ENCODE data around the gene COPS8. TPM values are rescaled to one million over a fixed set of nuclear protein-coding genes. Genes with fewer than 3 reads are reported as not detected.

The COPS8 gene
- total RNA-seq, 1 donor: 123 TPM

DNA sequence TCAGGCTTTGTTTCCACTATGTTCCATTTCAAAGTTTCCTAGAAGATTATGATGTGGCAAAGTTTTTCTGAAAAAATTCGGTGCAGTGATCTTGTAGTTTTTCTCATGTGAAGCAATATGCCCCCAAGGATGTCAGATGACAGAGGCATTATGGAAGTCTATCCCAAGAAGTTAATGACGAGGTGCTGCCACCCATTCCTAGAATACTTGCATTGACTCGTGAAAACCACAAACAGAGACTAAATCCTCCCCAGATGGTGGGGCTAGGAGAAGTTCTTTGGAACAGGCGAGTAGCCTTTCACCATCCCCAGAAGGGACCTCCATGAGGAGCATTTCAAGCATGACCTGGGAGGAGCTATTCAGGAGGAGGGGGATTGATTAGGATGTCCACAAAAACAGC lies 40.2 kb upstream of the COPS8 start:
- DNase-seq (ENCODE audit: low read depth): no peak
- TF ChIP-seq, protein P1, sequence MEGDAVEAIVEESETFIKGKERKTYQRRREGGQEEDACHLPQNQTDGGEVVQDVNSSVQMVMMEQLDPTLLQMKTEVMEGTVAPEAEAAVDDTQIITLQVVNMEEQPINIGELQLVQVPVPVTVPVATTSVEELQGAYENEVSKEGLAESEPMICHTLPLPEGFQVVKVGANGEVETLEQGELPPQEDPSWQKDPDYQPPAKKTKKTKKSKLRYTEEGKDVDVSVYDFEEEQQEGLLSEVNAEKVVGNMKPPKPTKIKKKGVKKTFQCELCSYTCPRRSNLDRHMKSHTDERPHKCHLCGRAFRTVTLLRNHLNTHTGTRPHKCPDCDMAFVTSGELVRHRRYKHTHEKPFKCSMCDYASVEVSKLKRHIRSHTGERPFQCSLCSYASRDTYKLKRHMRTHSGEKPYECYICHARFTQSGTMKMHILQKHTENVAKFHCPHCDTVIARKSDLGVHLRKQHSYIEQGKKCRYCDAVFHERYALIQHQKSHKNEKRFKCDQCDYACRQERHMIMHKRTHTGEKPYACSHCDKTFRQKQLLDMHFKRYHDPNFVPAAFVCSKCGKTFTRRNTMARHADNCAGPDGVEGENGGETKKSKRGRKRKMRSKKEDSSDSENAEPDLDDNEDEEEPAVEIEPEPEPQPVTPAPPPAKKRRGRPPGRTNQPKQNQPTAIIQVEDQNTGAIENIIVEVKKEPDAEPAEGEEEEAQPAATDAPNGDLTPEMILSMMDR (IDR thresholded peaks at IDR 0.05; ENCODE audit: insufficient read depth, low read length): no peak
- no peak overlapping the region for H3K4me3 ChIP-seq (ENCODE audit: low read depth, low read length)

DNA sequence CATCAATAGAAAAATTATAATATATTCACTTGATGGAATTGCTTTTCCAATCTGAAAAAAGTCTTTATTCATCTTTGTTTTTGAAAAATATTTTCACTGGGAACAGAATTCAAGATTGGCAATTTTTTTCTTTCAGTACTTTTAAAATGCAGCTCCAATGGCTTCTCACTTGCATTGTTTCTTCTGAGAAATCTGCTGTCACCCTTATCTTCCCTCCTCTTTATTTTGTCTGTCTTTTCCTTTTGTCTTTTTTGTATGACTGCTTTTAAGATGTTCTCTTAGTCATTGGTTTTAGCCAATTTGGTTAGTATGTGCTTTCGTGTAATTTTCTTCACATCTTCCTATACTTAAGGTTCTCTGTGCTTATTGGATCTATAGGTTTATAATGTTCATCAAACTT lies 37.1 kb upstream of the COPS8 start:
- no peak overlapping the region for H3K4me3 ChIP-seq (ENCODE audit: low read depth, low read length)
- TF ChIP-seq, protein P1 (IDR thresholded peaks at IDR 0.05; ENCODE audit: insufficient read depth, low read length): no peak
- no peak for DNase-seq (ENCODE audit: low read depth)

DNA sequence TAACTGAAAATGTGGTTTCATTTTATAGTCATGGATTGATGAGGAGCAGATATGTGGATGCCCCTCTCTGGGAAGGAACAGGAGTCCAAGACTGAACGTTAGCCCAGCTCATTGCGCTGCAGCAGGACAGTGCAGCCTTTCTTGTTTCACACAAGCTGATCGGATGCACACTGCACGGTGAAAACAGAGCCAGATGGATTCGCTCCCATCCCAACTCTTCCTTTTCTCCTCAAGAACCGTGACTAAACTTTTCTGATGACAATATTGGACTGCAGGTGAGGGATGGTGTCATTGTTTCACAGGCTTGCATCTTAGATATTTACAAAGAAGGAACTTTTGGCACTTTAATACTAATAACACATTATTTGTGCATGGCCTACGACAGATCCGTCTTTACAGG lies 33.8 kb upstream of the COPS8 start:
- H3K4me3 ChIP-seq (ENCODE audit: low read depth, low read length): no peak overlapping the region
- TF ChIP-seq, protein P1 (IDR thresholded peaks at IDR 0.05; ENCODE audit: insufficient read depth, low read length): no peak
- DNase-seq (ENCODE audit: low read depth): no peak

DNA sequence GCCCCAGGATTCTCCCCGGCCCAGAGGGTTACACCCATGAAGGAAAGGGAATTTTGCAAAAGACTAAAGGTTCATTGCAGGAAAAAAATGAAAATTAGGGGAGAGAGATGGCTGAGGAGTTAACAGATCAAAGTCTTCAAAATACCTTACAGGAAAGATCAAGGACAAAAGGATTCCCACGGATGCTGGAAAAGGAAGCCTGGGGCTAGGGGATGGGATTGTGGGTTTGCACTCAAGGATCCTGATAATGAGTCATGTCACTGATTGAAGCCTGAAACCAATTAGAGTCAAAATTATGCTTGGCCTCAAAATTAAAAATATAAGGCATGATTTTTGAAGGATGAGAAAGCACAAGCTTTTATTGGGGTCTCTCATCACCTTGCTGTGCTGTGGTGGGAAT lies 32.6 kb upstream of the COPS8 start:
- no peak for DNase-seq (ENCODE audit: low read depth)
- H3K4me3 ChIP-seq (ENCODE audit: low read depth, low read length): no peak overlapping the region
- TF ChIP-seq, protein P1 (IDR thresholded peaks at IDR 0.05; ENCODE audit: insufficient read depth, low read length): no peak

DNA sequence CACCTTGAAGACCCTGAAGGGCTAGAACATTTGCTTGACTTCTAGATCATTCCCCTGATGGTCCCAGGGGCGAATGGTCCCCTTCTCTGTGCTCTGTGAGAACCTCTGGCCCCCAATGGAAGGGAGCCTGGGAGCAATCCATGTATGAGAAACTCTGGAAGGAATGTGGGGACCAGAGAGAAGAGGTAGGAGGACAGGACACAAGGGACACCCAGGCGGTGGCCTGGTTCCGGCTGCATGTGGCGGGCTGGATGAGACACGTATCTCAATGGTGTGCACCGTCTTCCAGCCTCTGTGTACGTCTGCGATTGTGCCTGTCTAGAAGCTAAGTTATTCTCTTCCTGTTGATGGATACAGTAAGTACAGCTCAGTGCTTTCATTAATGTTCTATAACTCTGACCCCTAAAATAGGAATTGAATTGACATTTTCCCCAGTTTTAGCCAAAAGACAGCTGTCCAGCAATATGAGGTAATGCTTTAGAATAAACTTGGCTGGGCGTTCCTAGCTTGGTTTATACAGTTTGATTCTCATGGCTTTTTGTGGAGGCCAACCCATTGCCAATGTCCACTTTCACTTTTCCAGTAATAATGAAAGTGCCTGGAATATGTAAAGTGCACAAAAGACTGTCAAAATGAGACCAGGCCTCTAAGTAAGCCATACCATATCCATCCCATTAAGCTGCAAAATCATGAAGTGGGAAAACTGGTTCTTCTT lies 30.1 kb upstream of the COPS8 start:
- no peak overlapping the region for H3K4me3 ChIP-seq (ENCODE audit: low read depth, low read length)

DNA sequence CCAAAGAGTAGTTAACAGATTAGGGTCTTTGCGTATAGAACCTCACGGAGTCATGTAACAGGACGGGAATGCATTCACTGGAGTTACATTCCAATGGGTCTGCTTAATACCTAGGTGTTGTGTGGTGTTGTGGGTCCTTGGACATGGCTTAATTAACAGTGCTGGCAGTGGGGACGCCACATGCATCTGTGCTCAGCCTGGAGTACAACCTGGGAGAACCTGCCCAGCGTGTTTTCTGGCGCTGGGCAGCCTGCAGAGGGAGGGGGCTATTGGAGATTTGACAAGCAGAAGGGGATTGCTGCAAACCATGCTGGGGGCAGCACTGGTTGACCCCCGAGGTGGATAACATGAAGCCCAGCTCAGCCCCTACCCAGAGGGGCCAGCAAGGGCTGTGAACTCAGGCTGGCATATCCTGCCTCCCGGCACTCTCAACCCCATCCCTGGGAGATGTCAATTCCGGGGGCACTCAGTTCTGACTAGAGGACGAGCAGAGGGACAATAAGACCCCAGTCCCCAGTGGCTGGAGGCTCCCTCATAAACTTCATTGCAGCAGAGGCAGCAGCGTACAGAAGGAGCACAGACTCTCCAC lies 29.3 kb upstream of the COPS8 start:
- DNase-seq (ENCODE audit: low read depth): no peak
- no peak overlapping the region for H3K4me3 ChIP-seq (ENCODE audit: low read depth, low read length)

More for the DNA sequence above, 30.1 kb upstream of the COPS8 start:
- TF ChIP-seq, protein P1 (IDR thresholded peaks at IDR 0.05; ENCODE audit: insufficient read depth, low read length): no peak
- no peak for DNase-seq (ENCODE audit: low read depth)

More for the DNA sequence above, 29.3 kb upstream of the COPS8 start:
- TF ChIP-seq, protein P1 (IDR thresholded peaks at IDR 0.05; ENCODE audit: insufficient read depth, low read length): no peak

Measured in fibroblast of the aortic adventitia (primary cell).